Calu3 (cell line): Measurements from ENCODE around the gene ROBO2. TPM values are rescaled to one million over a fixed set of nuclear protein-coding genes. Genes with fewer than 3 reads are reported as not detected.

Source experiments
- BruUV-seq: library from RNA; stranded (reverse); fragments of 400-500 nt; replicated peaks from 2 replicates; lab custom pipeline; 2021; lab: Mats Ljungman, UMichigan
- CTCF ChIA-PET: fragments of 300-600 bp; sonication (Branson Sonifier 250); formaldehyde crosslinking; loops from one replicate; lab custom pipeline; 2022; ENCODE audit warnings: antibody characterized with exemption; lab: Charles Lee
- DNase-seq: peaks from one replicate; pipeline ENCODE4 v3.0.0; 2022
- H3K27ac Mint-ChIP-seq: one replicate; pipeline ENCODE4 v1.8.0; 2022; ENCODE audit warnings: mixed read lengths; ENCODE audit not compliant: unreplicated experiment
- H3K27me3 Mint-ChIP-seq: one replicate; pipeline ENCODE4 v1.8.0; 2022; ENCODE audit warnings: mixed read lengths; ENCODE audit not compliant: unreplicated experiment
- H3K36me3 Mint-ChIP-seq: one replicate; pipeline ENCODE4 v1.8.0; 2022; ENCODE audit warnings: mild to moderate bottlenecking, moderate library complexity, mixed read lengths; ENCODE audit not compliant: insufficient read depth, unreplicated experiment
- H3K4me1 Mint-ChIP-seq: one replicate; pipeline ENCODE4 v1.8.0; 2022; ENCODE audit warnings: mild to moderate bottlenecking, low read depth, mixed read lengths; ENCODE audit not compliant: unreplicated experiment
- H3K4me3 Mint-ChIP-seq: one replicate; pipeline ENCODE4 v1.8.0; 2022; ENCODE audit warnings: mild to moderate bottlenecking, low read depth, moderate library complexity, mixed read lengths; ENCODE audit not compliant: unreplicated experiment
- H3K9me3 Mint-ChIP-seq: one replicate; pipeline ENCODE4 v1.8.0; 2022; ENCODE audit warnings: low read depth, mixed read lengths; ENCODE audit not compliant: unreplicated experiment
- CTCF ChIP-seq: fragments of 200-600 bp; IDR thresholded peaks from one replicate; pipeline ENCODE4 v1.8.0; 2022; ENCODE audit warnings: antibody characterized with exemption; ENCODE audit not compliant: unreplicated experiment
- intact Hi-C: fragments of 100-400 bp; cut with micrococcal nuclease; formaldehyde crosslinking; loops from one replicate; pipeline ENCODE4 v1.10.0; 2022; ENCODE audit not compliant: unreplicated experiment
- total RNA-seq: library from RNA; stranded (reverse); gene quantifications from 2 replicates; pipeline ENCODE4 v1.2.3, GENCODE V29; 2022

Gene ROBO2
- total RNA-seq, 1 experiment from 2014 or later, result not detected

GRCh38 chr3:77096145-77096544 lies 56.2 kb downstream of the ROBO2 start:
- CTCF ChIA-PET, result no interaction called here
- no TSS peak for BruUV-seq
- Mint-ChIP-seq H3K4me3 (no peak overlapping the region), H3K4me1 (peaks cover 8% of the 10 kb centered on the region), H3K9me3 (no peaks in the 10 kb centered on the region), H3K36me3 (no peaks in the 10 kb centered on the region), H3K27me3 (no peaks in the 10 kb centered on the region), H3K27ac (no peak overlapping the region)
- intact Hi-C loops, result no loop called here
- no peak for TF ChIP-seq CTCF
- DNase-seq, result no peak

- CTCF ChIA-PET, result no interaction called here
- DNase-seq, result no peak
- intact Hi-C loops, result no loop called here
- H3K36me3 Mint-ChIP-seq, result no peaks in the 10 kb centered on the region
- no peak overlapping the region for H3K27ac Mint-ChIP-seq
- H3K9me3 Mint-ChIP-seq, result no peaks in the 10 kb centered on the region
- peaks cover 8% of the 10 kb centered on the region for H3K4me1 Mint-ChIP-seq
- TF ChIP-seq CTCF, result no peak
- no peak overlapping the region for H3K4me3 Mint-ChIP-seq
- H3K27me3 Mint-ChIP-seq, result no peaks in the 10 kb centered on the region
- BruUV-seq, result no TSS peak
These were observed 57.3 kb downstream of the ROBO2 start for GRCh38 chr3:77096966-77097890.

- no peak for TF ChIP-seq CTCF
- DNase-seq, result no peak
- H3K4me3 Mint-ChIP-seq, result no peak overlapping the region
- BruUV-seq, result no TSS peak
- no peaks in the 10 kb centered on the region for H3K4me1 Mint-ChIP-seq
- intact Hi-C loops, result no loop called here
- no peaks in the 10 kb centered on the region for H3K36me3 Mint-ChIP-seq
- H3K27ac Mint-ChIP-seq, result no peak overlapping the region
- no peaks in the 10 kb centered on the region for H3K9me3 Mint-ChIP-seq
- CTCF ChIA-PET, result no interaction called here
- no peaks in the 10 kb centered on the region for H3K27me3 Mint-ChIP-seq
These were observed 63.3 kb downstream of the ROBO2 start for GRCh38 chr3:77102951-77103769.

- BruUV-seq, result no TSS peak
These were observed 82.8 kb downstream of the ROBO2 start for GRCh38 chr3:77122652-77123051.

More at GRCh38 chr3:77122652-77123051, 82.8 kb downstream of the ROBO2 start:
- CTCF ChIA-PET, result interaction anchor here (0.6 to 0.7 kb wide), 2 partner anchors 148 to 1997 kb away, joined by 3 read pairs; no protein-coding TSS in a partner anchor
- Mint-ChIP-seq H3K27ac (no peak overlapping the region), H3K27me3 (no peaks in the 10 kb centered on the region), H3K4me1 (no peaks in the 10 kb centered on the region), H3K36me3 (no peaks in the 10 kb centered on the region), H3K4me3 (no peak overlapping the region), H3K9me3 (no peaks in the 10 kb centered on the region)
- intact Hi-C loops, result no loop called here
- no peak for TF ChIP-seq CTCF
- DNase-seq, result no peak
